GM12875 (cell line): Measurements from ENCODE around the gene ABTB2.

Experiments used
- H3K4me3 ChIP-seq: one replicate; pipeline ENCODE4 v1.5.1; 2011; ENCODE audit warnings: low read depth, low read length, control low read depth
- TF ChIP-seq, protein P1 (sequence below): IDR thresholded peaks from 2 replicates; pipeline ENCODE4 v1.5.1; 2011; ENCODE audit warnings: low read depth, mild to moderate bottlenecking, control low read depth, inconsistent platforms, low read length, moderate library complexity, borderline replicate concordance; ENCODE audit not compliant: insufficient read depth

Gene ABTB2

DNA sequence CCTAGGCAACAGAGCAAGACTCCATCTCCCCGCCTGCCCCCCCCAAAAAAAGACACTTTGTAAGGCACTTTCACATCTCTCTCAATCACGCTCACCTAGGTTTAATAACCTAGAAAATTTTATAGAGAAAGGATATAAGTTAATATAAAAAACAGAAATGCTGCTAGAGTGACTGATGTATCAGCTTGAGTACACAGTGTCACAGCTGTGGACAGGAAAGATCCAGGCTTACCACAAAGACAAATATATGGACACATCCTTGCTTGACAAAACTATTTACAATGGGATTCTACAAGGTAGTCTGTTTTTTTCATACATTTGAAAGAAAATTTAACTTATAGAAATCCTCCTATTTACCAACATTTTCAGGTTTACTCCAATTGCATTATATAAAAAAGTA is 96.7 kb downstream of the ABTB2 start:
- TF ChIP-seq, protein P1, sequence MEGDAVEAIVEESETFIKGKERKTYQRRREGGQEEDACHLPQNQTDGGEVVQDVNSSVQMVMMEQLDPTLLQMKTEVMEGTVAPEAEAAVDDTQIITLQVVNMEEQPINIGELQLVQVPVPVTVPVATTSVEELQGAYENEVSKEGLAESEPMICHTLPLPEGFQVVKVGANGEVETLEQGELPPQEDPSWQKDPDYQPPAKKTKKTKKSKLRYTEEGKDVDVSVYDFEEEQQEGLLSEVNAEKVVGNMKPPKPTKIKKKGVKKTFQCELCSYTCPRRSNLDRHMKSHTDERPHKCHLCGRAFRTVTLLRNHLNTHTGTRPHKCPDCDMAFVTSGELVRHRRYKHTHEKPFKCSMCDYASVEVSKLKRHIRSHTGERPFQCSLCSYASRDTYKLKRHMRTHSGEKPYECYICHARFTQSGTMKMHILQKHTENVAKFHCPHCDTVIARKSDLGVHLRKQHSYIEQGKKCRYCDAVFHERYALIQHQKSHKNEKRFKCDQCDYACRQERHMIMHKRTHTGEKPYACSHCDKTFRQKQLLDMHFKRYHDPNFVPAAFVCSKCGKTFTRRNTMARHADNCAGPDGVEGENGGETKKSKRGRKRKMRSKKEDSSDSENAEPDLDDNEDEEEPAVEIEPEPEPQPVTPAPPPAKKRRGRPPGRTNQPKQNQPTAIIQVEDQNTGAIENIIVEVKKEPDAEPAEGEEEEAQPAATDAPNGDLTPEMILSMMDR, result no peak
- no peak overlapping the region for H3K4me3 ChIP-seq

DNA sequence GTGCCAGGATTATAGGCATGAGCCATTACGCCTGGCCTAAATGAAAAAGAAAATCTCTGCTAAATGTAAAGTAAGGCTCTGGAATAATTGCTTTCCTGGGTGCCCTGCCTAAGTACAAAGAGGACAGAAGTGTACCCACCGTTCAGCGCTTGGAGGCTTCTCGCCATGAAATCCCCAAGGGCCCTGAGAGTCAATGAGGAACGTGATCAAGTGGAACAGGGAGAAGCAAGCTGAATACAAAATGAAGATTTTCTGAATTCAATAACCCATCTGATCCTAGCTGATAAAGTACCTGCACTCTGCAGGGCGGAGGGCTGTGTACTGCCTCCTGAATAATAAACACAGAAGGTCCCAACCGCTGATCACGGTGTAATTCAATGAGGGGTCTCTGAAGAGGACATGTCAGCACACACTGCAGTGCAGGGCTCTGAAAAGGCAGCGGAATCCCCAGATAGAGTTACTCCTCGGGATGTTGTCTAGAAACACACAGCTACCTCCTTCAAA is 97.7 kb downstream of the ABTB2 start:
- H3K4me3 ChIP-seq, result no peak overlapping the region
- TF ChIP-seq, protein P1, result no peak

DNA sequence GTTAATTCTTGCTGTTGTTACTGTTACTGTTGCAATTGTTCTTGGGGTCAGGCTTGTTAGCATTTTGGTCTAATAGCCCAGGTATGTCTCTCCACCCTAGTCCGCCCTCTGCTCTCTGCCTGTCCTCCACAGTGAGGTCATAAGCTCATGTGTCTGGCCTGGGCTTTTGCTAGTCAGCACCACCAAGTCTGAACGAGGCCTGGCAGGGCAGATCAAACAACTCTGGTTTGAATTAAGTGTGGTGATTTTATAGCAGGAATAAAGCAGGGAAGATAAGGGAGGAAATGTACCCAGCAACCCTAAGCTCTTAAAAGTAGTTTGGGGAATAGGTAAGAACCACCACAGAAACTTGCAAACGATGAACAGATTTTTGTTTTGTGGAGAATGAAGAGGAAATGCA is 98.7 kb downstream of the ABTB2 start:
- TF ChIP-seq, protein P1, result no peak
- no peak overlapping the region for H3K4me3 ChIP-seq

DNA sequence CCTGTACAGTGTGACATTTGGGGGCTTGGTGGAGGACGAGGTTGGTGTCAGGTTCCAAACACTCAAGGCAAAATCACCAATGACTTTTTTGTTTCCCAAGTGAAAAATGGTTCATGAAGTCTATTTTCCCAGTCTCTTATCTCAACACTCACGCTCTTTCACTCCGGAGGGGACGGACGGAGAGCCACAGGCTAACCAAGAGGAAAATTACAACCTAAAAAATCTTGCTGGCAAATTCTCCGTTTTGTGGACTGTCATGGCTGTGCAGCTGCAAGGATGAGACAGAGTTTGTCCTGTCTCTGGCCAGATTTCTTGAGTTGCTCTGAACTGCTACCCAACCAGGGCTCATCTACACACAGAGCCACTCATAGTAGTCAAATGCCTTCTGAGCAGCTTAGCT is 101.2 kb downstream of the ABTB2 start:
- TF ChIP-seq, protein P1, result no peak
- no peak overlapping the region for H3K4me3 ChIP-seq

DNA sequence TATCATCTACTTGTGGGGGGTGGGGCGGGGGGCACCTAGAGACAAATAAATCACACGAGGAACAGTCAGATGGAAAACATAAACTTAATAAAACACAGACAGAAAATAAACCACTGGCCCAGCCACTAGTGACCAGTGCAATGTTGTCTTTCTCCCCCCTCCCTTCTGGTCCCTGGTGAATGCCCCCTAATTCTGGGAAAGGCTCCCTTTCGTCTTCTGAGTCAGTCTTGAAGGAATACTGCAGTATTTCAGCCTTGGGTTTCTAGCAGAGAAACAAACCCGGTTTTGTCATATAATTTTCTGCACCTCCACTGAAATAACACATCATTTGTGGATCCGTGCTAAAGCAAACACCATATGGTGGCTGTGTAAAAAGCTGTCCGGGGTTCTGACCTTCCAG is 101.7 kb downstream of the ABTB2 start:
- TF ChIP-seq, protein P1, result no peak
- no peak overlapping the region for H3K4me3 ChIP-seq

DNA sequence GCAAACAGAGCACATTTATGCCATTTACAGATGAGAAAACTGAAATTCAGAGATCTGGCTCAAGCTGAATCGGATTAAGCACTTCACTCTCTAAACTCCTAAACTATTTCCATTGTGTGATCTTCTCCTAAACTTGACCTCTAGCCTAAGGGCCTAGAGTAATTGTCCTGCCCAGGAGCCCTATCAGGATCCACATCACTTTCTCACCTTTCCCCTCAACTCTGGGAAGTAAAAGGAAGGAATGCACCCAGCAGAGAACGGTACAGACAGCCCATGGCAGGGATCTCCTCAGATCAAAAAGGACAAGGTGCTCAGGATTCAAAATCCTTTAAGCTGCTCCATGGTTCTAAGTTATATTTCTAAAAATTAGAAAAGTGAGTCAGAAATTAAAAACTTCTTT is 102.7 kb downstream of the ABTB2 start:
- TF ChIP-seq, protein P1, result no peak
- no peak overlapping the region for H3K4me3 ChIP-seq

DNA sequence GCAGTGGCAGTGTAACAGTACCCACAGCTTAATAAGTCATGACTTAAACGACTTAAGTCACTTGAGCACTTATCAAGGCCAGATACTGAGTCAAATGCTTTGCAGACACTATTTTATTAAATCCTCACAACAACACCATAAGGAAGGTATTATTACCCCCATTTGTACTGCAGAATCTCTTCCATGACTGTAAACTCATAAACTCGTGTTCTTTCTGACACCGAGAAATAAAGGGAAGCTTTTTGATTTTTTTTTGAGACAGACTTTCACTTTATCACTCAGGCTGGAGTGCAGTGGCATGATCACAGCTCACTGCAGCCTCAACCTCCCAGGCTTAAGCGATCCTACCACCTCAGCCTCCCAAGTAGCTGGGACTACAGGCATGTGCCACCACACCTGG is 103.8 kb downstream of the ABTB2 start:
- TF ChIP-seq, protein P1, result no peak
- no peak overlapping the region for H3K4me3 ChIP-seq
